ENCODE data around the gene RITA1.

RITA1 gene

GRCh38 chr12:113231235-113232088, 45.9 kb downstream of the RITA1 start:
- DNase-seq: no peak
- H3K27ac ChIP-seq: no peak overlapping the region
- H3K4me3 ChIP-seq (ENCODE audit: low read depth, low read length): no peak overlapping the region
- no peaks in the 10 kb centered on the region for H3K9me3 ChIP-seq (ENCODE audit: severe bottlenecking)
- no peak for TF ChIP-seq CTCF (IDR thresholded peaks at IDR 0.05; ENCODE audit: low read depth, low read length)
- H3K36me3 ChIP-seq: peaks cover 11% of the 10 kb centered on the region; the same call in 1 of the 2 replicates
- H3K27me3 ChIP-seq (ENCODE audit: insufficient read depth, low read depth, severe bottlenecking): no peaks in the 10 kb centered on the region

- Histone ChIP-seq H3K9me3 (ENCODE audit: severe bottlenecking) (no peaks in the 10 kb centered on the region), H3K36me3 (peaks cover 11% of the 10 kb centered on the region; the same call in 1 of the 2 replicates), H3K27me3 (ENCODE audit: insufficient read depth, low read depth, severe bottlenecking) (no peaks in the 10 kb centered on the region), H3K4me3 (ENCODE audit: low read depth, low read length) (no peak overlapping the region), H3K27ac (no peak overlapping the region)
- no peak for DNase-seq
- no peak for TF ChIP-seq CTCF (IDR thresholded peaks at IDR 0.05; ENCODE audit: low read depth, low read length)
These were observed 46.7 kb downstream of the RITA1 start for GRCh38 chr12:113232089-113232839.

- Histone ChIP-seq H3K9me3 (ENCODE audit: severe bottlenecking) (no peaks in the 10 kb centered on the region), H3K36me3 (peaks cover 11% of the 10 kb centered on the region; the same call in 1 of the 2 replicates), H3K27ac (no peak overlapping the region), H3K4me3 (ENCODE audit: low read depth, low read length) (no peak overlapping the region), H3K27me3 (ENCODE audit: insufficient read depth, low read depth, severe bottlenecking) (no peaks in the 10 kb centered on the region)
- no peak for DNase-seq
- TF ChIP-seq CTCF (IDR thresholded peaks at IDR 0.05; ENCODE audit: low read depth, low read length): no peak
These were observed 47.5 kb downstream of the RITA1 start for GRCh38 chr12:113232840-113233585.

- Histone ChIP-seq H3K27me3 (ENCODE audit: insufficient read depth, low read depth, severe bottlenecking) (no peaks in the 10 kb centered on the region), H3K4me3 (ENCODE audit: low read depth, low read length) (no peak overlapping the region), H3K27ac (no peak overlapping the region), H3K9me3 (ENCODE audit: severe bottlenecking) (no peaks in the 10 kb centered on the region), H3K36me3 (peaks cover 11% of the 10 kb centered on the region; the same call in 1 of the 2 replicates)
- DNase-seq: no peak
- TF ChIP-seq CTCF (IDR thresholded peaks at IDR 0.05; ENCODE audit: low read depth, low read length): no peak
These were observed 48.4 kb downstream of the RITA1 start for GRCh38 chr12:113233967-113234366.

- H3K9me3 ChIP-seq (ENCODE audit: severe bottlenecking): no peaks in the 10 kb centered on the region
- no peak for DNase-seq
- H3K4me3 ChIP-seq (ENCODE audit: low read depth, low read length): no peak overlapping the region
- no peaks in the 10 kb centered on the region for H3K27me3 ChIP-seq (ENCODE audit: insufficient read depth, low read depth, severe bottlenecking)
- no peak overlapping the region for H3K27ac ChIP-seq
- TF ChIP-seq CTCF (IDR thresholded peaks at IDR 0.05; ENCODE audit: low read depth, low read length): no peak
- H3K36me3 ChIP-seq: peaks cover 11% of the 10 kb centered on the region; the same call in 1 of the 2 replicates
These were observed 49.0 kb downstream of the RITA1 start for GRCh38 chr12:113234483-113234882.
